Stimulated activated CD4-positive, alpha-beta T cell treated with anti-CD3 and anti-CD28 coated beads, Interleukin-12 subunit alpha, Interleukin-12 subunit beta, amount 100 ng/mL, for 48 hours (primary cell): ENCODE measurements around the gene ARF1.

Experiments
- DNase-seq, 3 donors: peaks; one replicate each; pipeline ENCODE4 v3.0.0-alpha.2; 2020; ENCODE audit warnings: low read depth in 2 of 3, low spot score in 1 of 3

ARF1 gene

DNA sequence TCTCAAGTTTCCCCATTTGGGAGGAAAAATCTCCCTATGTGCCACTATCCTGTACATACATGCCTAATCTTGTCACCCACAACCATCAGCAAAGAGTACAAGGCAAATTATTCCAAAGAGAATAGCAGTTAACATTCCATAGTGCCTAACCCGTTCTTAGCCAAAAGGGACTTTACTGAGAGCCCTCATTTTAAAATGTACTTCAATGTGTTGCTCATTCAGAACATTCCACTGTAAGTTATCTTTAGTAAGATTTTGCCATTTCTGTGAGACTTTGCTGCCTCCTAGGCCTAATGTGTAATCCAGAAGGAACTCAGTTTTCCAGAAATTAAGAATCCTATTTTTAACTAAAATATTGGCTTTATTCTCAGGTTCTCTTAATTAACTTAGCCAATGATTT lies 37.8 kb downstream of the ARF1 start:
- no peak for DNase-seq

GRCh38 chr1:228120857-228121489 lies 38.5 kb downstream of the ARF1 start:
- DNase-seq, result no peak

- no peak for DNase-seq
Measured at GRCh38 chr1:228122921-228123441, 40.5 kb downstream of the ARF1 start.

DNA sequence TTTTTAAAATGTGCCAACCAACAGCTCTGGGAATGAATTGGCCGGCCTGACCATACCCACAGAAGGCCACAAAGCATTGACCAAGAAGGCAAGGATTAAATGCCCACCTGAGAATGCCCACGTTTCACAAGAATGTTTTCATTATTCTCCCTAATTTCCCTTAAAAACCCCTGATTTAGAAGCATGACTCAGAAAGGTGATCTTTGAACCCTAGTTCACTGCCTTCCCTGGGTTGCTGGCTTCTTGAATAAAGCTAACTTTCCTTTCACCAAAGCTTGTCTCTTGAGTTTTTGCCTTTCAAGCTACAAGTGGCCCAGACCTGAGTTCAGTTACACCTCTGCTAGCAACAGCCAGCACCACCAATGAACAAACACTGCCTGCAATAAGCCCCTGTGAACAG lies 41.0 kb downstream of the ARF1 start:
- DNase-seq, result no peak

DNA sequence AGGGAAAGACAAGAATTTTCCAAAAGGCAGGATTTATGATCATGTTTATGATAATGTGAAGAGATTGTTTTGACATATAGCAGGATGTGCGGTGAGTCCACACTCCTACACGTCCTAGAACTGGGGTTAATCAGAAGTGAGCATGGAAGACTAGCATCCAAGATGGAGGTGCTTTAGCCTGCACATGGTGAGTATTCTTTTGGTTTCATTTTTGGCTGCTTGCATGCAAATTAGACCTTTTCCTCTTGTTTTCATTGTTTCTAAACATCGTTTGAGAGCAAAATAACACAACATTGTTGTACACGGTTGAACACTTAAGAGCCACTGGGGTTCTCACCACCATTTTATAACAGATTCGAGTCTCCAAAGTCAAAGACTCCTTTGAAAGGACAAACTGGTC lies 42.7 kb downstream of the ARF1 start:
- no peak for DNase-seq

GRCh38 chr1:228131766-228132165 lies 49.3 kb downstream of the ARF1 start:
- DNase-seq, result no peak

GRCh38 chr1:228134591-228134990 lies 52.1 kb downstream of the ARF1 start:
- DNase-seq, result no peak

DNA sequence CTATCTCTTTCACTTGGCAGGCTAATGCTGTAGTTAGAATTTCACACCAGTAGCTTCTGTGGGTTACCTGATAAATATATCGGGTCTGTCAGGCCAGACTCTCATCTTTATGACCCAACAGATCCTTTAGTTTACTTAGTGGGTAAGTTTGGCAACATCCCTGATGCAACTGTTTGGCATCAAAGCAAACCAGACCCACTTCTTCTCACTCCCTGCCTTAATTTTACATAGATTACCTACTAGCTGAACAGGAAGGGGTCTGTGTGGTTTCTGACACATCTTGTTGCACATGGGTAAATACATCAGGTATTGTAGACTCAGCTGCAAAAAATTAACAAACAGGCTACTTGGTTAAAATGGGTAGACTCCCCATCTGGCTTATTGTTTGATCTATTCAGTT lies 54.4 kb downstream of the ARF1 start:
- no peak for DNase-seq

DNA sequence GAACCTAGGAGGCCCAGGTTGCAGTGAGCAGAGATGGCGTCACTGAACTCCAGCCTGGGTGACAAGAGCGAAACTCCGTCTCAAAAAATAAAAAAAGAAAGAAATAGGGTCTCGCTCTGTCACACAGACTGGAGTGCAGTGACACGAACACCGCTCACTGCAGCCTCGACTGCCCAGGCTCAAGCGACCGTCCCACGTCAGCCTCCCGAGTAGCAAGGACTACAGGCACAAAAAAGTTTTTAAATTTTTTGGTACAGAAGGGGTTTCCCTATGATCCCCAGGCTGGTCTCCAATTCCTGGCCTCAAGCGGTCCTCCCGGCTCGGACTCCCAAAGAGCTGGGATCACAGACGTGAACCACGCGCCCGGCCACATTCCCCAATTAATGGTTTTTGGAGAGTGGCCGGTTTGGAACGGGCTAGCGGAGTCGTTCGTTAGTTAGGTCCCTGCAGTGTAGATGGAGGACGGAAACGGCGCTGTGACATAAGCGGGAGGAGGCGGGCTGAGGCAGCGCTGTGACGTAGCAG lies 57.0 kb downstream of the ARF1 start:
- DNase-seq, result no peak

DNA sequence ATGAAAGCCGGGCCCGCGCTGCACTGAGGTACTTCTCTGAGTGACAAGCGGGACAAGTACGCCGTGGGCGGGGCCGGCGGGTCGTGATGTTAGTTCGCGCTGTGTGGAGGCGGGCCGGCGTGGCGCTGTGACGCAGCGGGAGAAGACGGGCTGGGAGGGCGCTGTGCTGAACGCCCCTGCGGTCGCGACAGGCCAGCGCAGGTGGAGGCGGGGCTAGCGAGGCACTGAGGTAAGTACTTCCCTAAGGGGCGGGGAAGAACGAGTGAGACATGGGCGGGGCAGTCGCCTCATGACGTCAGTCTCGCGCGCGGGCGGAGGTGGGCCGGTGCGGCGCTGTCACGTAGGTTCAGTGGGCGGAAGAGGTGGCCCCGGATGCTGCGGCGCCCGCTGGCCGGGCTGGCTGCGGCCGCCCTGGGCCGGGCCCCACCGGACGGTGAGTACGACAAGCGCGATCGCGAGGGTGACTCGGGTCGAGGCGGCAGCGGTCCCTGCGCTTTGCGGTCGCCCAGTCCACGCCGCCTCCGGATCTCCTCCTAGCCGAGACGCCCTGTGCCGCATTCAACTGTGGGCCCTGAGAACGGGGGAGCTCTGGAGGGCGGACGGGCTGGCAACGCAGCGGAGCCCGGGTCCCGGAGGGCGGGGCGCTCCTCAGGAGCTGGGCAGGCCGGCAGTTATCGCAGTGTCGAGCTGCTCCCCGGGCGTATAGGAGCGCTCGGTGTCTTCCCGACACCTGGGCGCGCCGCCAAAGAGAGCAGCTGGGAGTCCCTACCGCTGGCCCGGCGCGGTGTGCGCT lies 57.6 kb downstream of the ARF1 start, which contains the start of gene GUK1:
Gene GUK1 (plus strand): TSS at position 349 of the 793 bp plus-strand sequence. CDS start 24 bp downstream, at position 373.
- DNase-seq, result peak; percentile 99 to 100 (median 100)

DNA sequence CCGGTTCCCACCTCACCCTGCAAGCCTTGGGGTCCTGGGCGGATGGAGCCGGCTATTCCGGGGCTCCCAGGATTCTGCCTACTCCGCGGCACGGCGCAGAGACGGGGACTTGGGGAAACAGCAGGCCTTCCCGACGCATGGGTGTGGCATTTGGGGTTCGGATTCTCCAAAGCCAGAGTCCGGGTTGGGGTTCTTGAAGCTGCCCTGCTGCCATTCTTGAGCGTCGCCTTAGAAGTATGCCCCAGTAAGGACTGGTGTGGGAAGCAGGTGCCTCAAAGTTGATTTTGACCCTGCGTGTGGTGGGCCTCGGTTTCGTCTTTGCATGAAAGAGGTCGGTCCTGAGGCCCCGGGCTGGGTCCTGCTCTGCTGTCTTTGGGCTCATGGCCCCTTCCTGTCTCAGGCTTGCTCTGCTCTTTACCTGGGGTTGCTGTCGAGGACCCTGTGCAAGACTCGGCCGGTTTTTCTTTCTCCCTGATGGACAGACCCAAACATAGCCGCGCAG lies 58.3 kb downstream of the ARF1 start:
- DNase-seq, result no peak

- no peak for DNase-seq
Measured at GRCh38 chr1:228141226-228142044, 58.9 kb downstream of the ARF1 start.

- DNase-seq, result no peak
Measured at GRCh38 chr1:228142155-228142691, 59.7 kb downstream of the ARF1 start.

- DNase-seq, result no peak
Measured at GRCh38 chr1:228142701-228143136, 60.2 kb downstream of the ARF1 start.

DNA sequence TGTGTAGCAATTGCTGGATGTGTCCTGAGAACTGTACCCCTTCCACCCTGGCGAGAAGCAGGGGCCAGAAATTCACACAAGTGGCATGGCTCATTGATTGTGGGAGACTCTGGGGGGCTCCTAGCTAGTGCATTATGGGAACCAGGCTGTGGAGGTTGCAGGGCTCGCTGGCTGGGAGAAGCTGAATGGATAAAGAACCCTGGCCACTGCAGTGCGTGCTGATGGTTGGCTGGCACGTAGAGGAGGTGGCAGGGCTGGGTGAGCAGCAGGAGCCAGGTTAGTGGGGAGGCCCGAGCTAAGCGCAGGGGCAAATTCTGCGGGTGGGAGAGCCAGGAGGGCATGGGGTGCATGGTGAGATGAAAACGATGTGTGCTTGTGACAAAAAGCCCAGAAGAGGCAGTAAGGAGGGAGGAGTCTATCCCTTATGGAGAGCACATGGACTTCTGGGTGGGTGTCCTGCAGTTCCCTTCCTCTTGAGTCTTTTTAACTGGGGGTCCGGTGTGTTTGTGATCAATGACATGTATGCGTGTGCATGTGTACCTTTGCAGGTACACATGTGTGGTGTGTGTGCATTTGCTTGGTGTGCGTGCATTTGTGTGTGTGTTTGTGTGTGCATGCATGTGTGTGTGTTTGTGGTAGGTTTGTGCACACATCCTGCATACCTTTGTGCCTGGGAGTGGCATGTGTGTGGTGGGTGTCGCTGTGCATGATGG lies 61.1 kb downstream of the ARF1 start:
- no peak for DNase-seq

DNA sequence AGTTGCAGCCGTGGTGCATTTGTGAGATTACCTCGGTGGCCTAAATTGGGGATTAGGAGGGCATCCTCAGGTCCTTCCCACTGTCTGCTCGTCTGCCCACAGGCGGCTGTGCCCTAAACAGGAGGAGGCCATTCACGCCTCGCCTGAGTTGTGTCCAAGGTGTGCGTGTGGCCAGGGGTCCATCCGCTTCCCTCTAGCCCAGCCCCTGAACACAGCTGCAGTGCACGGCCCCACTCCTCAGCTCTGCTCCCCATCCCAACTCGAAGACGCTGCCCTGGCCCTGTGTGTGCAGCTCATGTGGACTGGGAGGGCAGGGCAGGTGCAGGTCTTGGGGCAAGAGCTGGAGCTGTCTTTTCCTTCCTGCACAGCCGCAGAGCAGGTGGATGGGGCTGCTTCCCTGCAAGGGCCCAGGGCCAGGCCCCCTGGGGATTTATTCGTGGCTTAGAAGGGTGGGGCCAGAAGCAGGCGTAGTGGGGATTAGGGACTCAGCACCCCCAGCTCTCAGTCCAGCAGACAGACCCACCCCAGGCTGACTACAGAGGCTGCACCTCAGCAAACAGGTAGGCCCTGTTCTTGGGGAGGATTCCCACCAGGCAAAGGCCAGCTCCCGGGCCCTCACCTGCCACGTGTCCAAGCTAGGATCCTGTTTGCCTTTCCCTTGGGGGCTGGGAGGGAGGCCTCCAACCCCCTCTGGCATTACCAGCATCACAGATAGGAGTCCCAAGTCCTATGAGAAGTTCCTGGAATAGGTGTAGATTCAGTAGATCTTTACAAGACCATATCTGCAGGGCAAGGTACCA lies 61.9 kb downstream of the ARF1 start:
- no peak for DNase-seq

DNA sequence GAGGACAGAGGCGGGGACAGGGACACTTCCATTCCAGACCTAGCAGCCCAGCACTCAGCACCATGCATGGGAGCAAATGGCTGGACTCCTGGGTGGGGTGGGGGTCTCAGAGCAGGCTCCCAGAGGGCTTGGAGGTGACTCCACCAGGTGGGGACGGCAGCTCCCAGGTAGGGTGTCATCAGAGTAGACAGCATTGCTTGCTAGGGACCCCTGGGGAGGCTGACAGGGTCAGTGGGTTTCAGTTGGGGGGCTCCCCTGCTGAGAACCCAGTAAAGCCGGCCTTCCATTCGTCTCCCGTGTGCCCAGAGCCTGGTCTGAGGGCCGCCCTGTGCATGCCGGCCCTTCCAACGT lies 62.5 kb downstream of the ARF1 start:
- DNase-seq, result no peak

- DNase-seq, result no peak
Measured at GRCh38 chr1:228145463-228146416, 63.2 kb downstream of the ARF1 start.
